ENCODE results near the gene SEPTIN10.
"Not testable (repeated sequence)": the region's sequence is repeated elsewhere in the genome, so short reads cannot be mapped to it uniquely, and the experiment has no call there.

Gene SEPTIN10

GRCh38 chr2:109633284-109633961, 19.7 kb upstream of the SEPTIN10 start:
- DNase-seq: no peak

GRCh38 chr2:109632158-109632789, 18.5 kb upstream of the SEPTIN10 start:
- DNase-seq: no peak

GRCh38 chr2:109631741-109632140, 18.0 kb upstream of the SEPTIN10 start:
- DNase-seq: no peak

GRCh38 chr2:109630441-109631430, 17.0 kb upstream of the SEPTIN10 start:
- no peak for DNase-seq

GRCh38 chr2:109629867-109630266, 16.1 kb upstream of the SEPTIN10 start:
- no peak for DNase-seq

- DNase-seq: not testable (repeated sequence)
Measured at GRCh38 chr2:109628321-109628720, 14.6 kb upstream of the SEPTIN10 start.

GRCh38 chr2:109624339-109624738, 10.6 kb upstream of the SEPTIN10 start:
- no peak for DNase-seq

GRCh38 chr2:109623923-109624322, 10.2 kb upstream of the SEPTIN10 start:
- DNase-seq: no peak

- no peak for DNase-seq
Measured at GRCh38 chr2:109623297-109623696, 9.5 kb upstream of the SEPTIN10 start.

- DNase-seq: no peak
Measured at GRCh38 chr2:109619032-109619615, 5.4 kb upstream of the SEPTIN10 start.

GRCh38 chr2:109616184-109616583, 2.4 kb upstream of the SEPTIN10 start:
- no peak for DNase-seq

- no peak for DNase-seq
Measured at GRCh38 chr2:109615637-109616144, 1.9 kb upstream of the SEPTIN10 start.

- no peak for DNase-seq
Measured at GRCh38 chr2:109614715-109615636, 1.2 kb upstream of the SEPTIN10 start.

- no peak for DNase-seq
Measured at GRCh38 chr2:109613081-109613921, 465 bp downstream of the SEPTIN10 start.

- DNase-seq: no peak
Measured at GRCh38 chr2:109611467-109612095, 2.2 kb downstream of the SEPTIN10 start.

GRCh38 chr2:109609352-109610024, 4.3 kb downstream of the SEPTIN10 start:
- DNase-seq: no peak

- DNase-seq: no peak
Measured at GRCh38 chr2:109607766-109608165, 6.0 kb downstream of the SEPTIN10 start.

GRCh38 chr2:109604597-109604996, 9.2 kb downstream of the SEPTIN10 start:
- no peak for DNase-seq

GRCh38 chr2:109602617-109603188, 11.1 kb downstream of the SEPTIN10 start:
- DNase-seq: no peak
